Measurements from ENCODE around the gene PTX3.

DNA sequence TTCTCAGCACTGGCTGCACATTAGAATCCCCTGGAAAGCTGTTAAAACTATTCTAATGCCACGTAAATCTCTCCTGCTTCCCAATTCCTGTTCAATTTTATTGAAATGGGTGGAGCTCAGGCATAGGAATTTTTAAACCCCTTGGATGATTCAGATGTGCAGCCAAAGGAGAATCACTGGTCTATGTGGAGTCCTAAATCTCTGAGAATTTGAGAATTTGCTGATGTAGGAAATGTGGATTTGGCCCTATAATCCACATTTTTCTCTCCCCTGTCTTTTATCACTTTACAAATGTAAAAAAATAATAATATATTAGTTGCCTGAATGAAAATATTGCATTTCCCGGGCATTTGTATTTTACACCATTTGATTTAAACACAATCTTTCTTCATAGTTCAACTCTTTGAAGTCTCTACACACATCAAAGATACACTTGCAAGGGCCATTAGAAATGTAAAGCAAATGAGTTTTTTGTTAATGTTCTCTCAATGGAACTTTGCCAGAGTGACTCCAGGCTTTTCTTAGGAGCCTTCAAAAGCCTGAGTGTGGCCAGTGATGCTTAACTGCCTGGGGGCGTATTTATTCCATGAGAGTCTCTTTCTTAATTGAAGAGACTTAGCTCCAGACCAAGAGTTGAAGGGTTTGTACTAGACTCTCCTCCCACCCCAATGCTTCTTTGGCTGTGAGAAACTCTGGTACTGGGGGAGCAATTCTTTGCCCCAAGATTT, 48.8 kb upstream of the PTX3 start:
- TF ChIP-seq CTCF (conservative IDR thresholded peaks at IDR 0.05; ENCODE audit: low read depth, low read length) (no peak), EZH2 (IDR thresholded peaks at IDR 0.05; ENCODE audit: borderline replicate concordance, low read depth, low read length, poor library complexity, severe bottlenecking) (no peak)

All from A673 (cell line).